IgD-negative memory B cell (primary cell): ENCODE results near the gene GLP1R. TPM values are rescaled to one million over a fixed set of nuclear protein-coding genes. Genes with fewer than 3 reads are reported as not detected.
"Not testable (repeated sequence)": the region's sequence is repeated elsewhere in the genome, so short reads cannot be mapped to it uniquely, and the experiment has no call there.

ENCODE experiments used
- H3K27ac Mint-ChIP-seq, 3 donors: one replicate each; pipeline ENCODE4 v1.8.0; 2020 to 2022; ENCODE audit warnings: mild to moderate bottlenecking in 3 of 3, mixed read lengths in 3 of 3, moderate library complexity in 1 of 3
- H3K27me3 Mint-ChIP-seq: one replicate; pipeline ENCODE4 v1.8.0; 2021; ENCODE audit warnings: mixed read lengths
- H3K36me3 Mint-ChIP-seq: one replicate; pipeline ENCODE4 v1.8.0; 2020; ENCODE audit warnings: mild to moderate bottlenecking, mixed read lengths
- H3K4me1 Mint-ChIP-seq, 3 donors: one replicate each; pipeline ENCODE4 v1.8.0; 2020 to 2022; ENCODE audit warnings: mixed read lengths in 3 of 3, mild to moderate bottlenecking in 1 of 3
- H3K4me3 Mint-ChIP-seq, 4 donors: one replicate each; pipeline ENCODE4 v1.8.0; 2020 to 2022; ENCODE audit warnings: mild to moderate bottlenecking in 4 of 4, mixed read lengths in 4 of 4, moderate library complexity in 3 of 4
- H3K9me3 Mint-ChIP-seq, 3 donors: one replicate each; pipeline ENCODE4 v1.8.0; 2020 to 2021; ENCODE audit warnings: mixed read lengths in 3 of 3, mild to moderate bottlenecking in 1 of 3
- polyA plus RNA-seq: library from polyadenylated mRNA; unstranded; fragments of 300-500 nt; fragmentation: Illumina TruSeq; gene quantifications from one replicate; pipeline ENCODE4 v1.2.3, GENCODE V29; 2021

GLP1R gene
- polyA plus RNA-seq, 1 donor from 2014 or later, result not detected

DNA sequence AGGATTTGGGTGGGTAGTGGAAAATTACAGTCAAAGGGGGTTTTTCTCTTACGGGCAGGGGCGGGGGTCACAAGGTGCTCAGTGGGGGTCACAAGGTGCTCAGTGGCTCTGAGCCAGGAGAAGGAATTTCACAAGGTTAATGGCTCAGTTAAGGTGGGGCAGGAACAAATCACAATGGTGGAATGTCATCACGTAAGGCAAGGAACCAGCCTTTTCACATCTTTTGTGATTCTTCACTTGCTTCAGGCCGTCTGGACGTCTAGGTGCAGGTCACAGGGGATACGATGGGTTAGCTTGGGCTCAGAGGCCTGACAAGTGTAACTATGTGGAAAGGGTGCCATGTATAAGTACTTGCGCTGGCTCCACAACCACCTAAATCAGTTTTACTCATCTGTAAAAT is 87.6 kb downstream of the GLP1R start:
- H3K36me3 Mint-ChIP-seq, H3K27ac Mint-ChIP-seq, H3K4me3 Mint-ChIP-seq, H3K9me3 Mint-ChIP-seq, H3K4me1 Mint-ChIP-seq: not testable (repeated sequence)
- peaks cover 11% of the 10 kb centered on the region for H3K27me3 Mint-ChIP-seq

DNA sequence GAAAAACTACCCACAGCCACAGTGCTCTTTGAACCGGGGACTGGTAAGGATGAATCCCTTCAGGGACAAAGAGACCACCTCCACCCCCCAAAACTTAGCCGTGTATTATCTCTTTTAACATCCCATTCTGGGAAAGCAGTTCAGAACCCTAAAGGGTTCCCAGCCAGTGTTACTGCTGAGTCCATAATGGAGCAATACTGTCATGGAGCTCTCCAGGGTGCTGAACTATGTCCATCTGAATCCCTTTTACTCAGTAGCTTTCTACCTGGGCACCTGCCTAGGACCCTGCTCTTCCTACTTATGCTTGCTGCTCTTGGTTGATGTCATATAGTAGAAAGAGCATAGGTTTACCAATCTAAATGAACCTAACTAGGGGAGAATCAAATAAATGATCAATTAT is 88.7 kb downstream of the GLP1R start:
- H3K36me3 Mint-ChIP-seq, result no peaks in the 10 kb centered on the region
- no peak overlapping the region for H3K4me3 Mint-ChIP-seq
- no peak overlapping the region for H3K27ac Mint-ChIP-seq
- peaks cover 10% of the 10 kb centered on the region for H3K27me3 Mint-ChIP-seq
- no peaks in the 10 kb centered on the region for H3K4me1 Mint-ChIP-seq
- H3K9me3 Mint-ChIP-seq, result peaks cover 2 to 7% (median 6%) of the 10 kb centered on the region in 3 donors

Other genes starting within 250 kb of the GLP1R start
- gene SAYSD1, start 66.4 kb downstream of the GLP1R start, polyA plus RNA-seq, result 16.1 TPM
- gene KCNK5, start 180.7 kb downstream of the GLP1R start, polyA plus RNA-seq, result not detected